ENCODE data around the gene MPZ. TPM values are rescaled to one million over a fixed set of nuclear protein-coding genes. Genes with fewer than 3 reads are reported as not detected.

MPZ gene
- total and polyA plus RNA-seq, 2 donors from 2014 or later: 3.0 to 4.1 TPM

DNA sequence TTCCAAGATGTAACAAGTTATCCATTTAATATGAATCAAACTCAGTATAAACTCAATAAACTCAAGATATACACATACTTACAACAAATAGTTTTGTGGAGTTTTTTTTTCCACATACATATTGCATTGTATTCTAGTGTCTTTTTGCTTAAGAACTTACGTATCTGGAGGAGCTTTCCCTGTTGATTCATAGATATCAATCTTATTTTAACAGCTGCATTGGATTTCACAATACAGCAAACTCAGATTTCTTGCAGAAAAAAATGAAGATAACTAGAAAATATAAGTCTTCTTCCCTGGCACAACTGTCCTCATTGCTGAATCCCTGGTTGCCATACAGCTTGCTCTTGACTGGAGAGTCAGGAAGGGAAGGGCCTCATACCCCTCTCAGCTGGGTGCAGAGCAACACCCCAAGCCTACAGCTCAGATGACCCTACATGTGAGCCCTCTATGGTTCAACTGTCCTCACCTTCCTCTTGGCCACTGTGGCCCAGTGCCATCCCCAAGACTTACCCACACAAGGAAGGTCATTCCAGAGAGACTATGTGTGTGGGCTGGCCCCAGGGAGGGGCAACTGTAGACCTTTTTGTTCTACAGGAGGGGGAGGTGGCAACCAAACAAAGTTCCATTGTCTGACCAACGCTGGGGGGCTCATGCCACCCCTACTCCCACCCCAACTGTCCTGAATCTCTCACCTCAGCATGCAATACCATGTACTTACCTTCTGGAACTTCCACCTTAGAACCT lies 1.7 kb downstream of the MPZ start:
- FAIRE-seq (no peak), DNase-seq (no peak)
- Histone ChIP-seq H3K27ac (ENCODE audit: low read depth in 2 of 2, low read length in 2 of 2) (no peak overlapping the region), H3K4me1 (ENCODE audit: control insufficient read depth in 2 of 3, insufficient read depth in 2 of 3, low read depth in 1 of 3, low read length in 3 of 3) (peaks cover 0 to 5% (median 0%) of the 10 kb centered on the region in 3 donors), H3K9me3 (ENCODE audit: control insufficient read depth in 2 of 3, insufficient read depth in 1 of 3, low read length in 3 of 3) (no peaks in the 10 kb centered on the region), H3K27me3 (ENCODE audit: control insufficient read depth, insufficient read depth, low read length) (no peaks in the 10 kb centered on the region), H3K36me3 (ENCODE audit: control insufficient read depth in 2 of 3, insufficient read depth in 3 of 3, low read length in 3 of 3) (no peaks in the 10 kb centered on the region), H3K4me3 (ENCODE audit: low read length in 3 of 3) (no peak overlapping the region), H3K9ac (ENCODE audit: low read length in 3 of 3) (no peak overlapping the region)
- TF ChIP-seq, protein P1, sequence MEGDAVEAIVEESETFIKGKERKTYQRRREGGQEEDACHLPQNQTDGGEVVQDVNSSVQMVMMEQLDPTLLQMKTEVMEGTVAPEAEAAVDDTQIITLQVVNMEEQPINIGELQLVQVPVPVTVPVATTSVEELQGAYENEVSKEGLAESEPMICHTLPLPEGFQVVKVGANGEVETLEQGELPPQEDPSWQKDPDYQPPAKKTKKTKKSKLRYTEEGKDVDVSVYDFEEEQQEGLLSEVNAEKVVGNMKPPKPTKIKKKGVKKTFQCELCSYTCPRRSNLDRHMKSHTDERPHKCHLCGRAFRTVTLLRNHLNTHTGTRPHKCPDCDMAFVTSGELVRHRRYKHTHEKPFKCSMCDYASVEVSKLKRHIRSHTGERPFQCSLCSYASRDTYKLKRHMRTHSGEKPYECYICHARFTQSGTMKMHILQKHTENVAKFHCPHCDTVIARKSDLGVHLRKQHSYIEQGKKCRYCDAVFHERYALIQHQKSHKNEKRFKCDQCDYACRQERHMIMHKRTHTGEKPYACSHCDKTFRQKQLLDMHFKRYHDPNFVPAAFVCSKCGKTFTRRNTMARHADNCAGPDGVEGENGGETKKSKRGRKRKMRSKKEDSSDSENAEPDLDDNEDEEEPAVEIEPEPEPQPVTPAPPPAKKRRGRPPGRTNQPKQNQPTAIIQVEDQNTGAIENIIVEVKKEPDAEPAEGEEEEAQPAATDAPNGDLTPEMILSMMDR (IDR thresholded peaks at IDR 0.05; ENCODE audit: borderline replicate concordance, extremely low read depth, insufficient read depth): no peak
- intact Hi-C loops (cut with DNase I): no loop called here

DNA sequence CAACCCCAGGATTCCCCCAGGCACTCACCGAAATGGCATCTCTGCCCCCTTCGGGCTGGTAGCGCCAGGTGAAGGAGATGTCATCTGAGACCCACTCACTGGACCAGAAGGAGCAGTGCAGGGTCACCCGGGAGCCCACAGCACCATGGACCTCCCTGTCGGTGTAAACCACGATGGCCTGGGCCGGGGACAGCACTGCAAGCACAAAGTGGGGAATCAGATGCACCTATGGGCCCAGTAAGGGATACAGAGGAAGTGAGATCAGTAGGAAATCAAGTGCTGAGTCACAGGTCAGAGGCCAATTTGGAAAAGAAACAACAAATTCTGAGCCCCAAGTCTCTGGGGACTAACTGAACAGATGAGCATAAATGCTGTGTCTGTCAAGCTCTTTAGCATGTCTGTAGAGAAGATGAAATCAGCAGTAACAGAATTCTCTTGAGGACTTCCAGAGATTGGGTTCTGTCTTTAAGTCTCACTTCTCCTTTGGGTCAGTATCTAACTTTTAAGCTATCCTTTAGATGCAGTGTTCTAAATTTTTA lies 2.5 kb downstream of the MPZ start:
- intact Hi-C loops (cut with DNase I): no loop called here
- H3K9me3 ChIP-seq (ENCODE audit: control insufficient read depth in 2 of 3, insufficient read depth in 1 of 3, low read length in 3 of 3): no peaks in the 10 kb centered on the region
- no peaks in the 10 kb centered on the region for H3K36me3 ChIP-seq (ENCODE audit: control insufficient read depth in 2 of 3, insufficient read depth in 3 of 3, low read length in 3 of 3)
- DNase-seq: peak in 1 of 5 donors; percentile 51
- H3K27ac ChIP-seq (ENCODE audit: low read depth in 2 of 2, low read length in 2 of 2): no peak overlapping the region
- H3K4me3 ChIP-seq (ENCODE audit: low read length in 3 of 3): no peak overlapping the region
- no peaks in the 10 kb centered on the region for H3K27me3 ChIP-seq (ENCODE audit: control insufficient read depth, insufficient read depth, low read length)
- TF ChIP-seq, protein P1 (IDR thresholded peaks at IDR 0.05; ENCODE audit: borderline replicate concordance, extremely low read depth, insufficient read depth): no peak
- peaks cover 0 to 5% (median 0%) of the 10 kb centered on the region in 3 donors for H3K4me1 ChIP-seq (ENCODE audit: control insufficient read depth in 2 of 3, insufficient read depth in 2 of 3, low read depth in 1 of 3, low read length in 3 of 3)
- FAIRE-seq: no peak
- H3K9ac ChIP-seq (ENCODE audit: low read length in 3 of 3): no peak overlapping the region

DNA sequence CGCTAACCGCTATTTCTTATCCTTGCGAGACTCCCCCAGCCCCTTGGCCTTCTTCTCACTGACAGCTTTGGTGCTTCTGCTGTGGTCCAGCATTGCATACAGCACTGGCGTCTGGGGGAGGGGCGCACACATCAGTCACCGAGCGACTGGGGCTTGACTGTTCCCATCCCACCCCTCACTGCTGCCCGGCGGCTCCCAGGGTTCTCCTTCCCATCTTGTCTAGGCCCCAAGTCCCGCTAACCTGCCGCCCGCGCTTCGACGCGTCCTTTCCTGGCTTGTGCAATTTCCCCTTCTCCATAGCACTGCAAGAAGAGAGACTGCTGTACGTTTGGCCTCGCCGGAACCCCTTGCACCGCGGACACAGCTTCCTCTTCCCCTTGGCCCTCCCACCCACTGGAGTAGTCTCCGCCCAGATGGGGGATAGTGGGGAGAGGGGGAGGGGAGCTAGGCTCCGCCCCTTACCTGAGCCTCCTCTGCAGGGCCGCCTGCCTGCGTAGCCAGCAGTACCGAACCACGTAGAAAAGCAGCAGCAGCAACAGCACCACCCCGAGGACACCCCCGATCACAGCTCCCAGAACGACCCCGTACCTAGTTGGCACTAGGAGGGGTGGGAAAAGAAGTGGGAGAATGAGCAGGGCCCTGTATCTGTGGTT lies 3.8 kb downstream of the MPZ start:
- FAIRE-seq: no peak
- intact Hi-C loops (cut with DNase I): no loop called here

More for the DNA sequence above, 3.8 kb downstream of the MPZ start:
- DNase-seq: peak; percentile 89 to 95 (median 91)
- Histone ChIP-seq H3K27ac (ENCODE audit: low read depth in 2 of 2, low read length in 2 of 2) (peak overlapping the region; percentile 18 to 73), H3K9me3 (ENCODE audit: control insufficient read depth in 2 of 3, insufficient read depth in 1 of 3, low read length in 3 of 3) (no peaks in the 10 kb centered on the region), H3K9ac (ENCODE audit: low read length in 3 of 3) (peak overlapping the region; percentile 73 to 76 (median 75)), H3K4me1 (ENCODE audit: control insufficient read depth in 2 of 3, insufficient read depth in 2 of 3, low read depth in 1 of 3, low read length in 3 of 3) (peaks cover 0 to 5% (median 0%) of the 10 kb centered on the region in 3 donors), H3K36me3 (ENCODE audit: control insufficient read depth in 2 of 3, insufficient read depth in 3 of 3, low read length in 3 of 3) (no peaks in the 10 kb centered on the region), H3K27me3 (ENCODE audit: control insufficient read depth, insufficient read depth, low read length) (no peaks in the 10 kb centered on the region), H3K4me3 (ENCODE audit: low read length in 3 of 3) (peak overlapping the region; percentile 84 to 92 (median 90))
- TF ChIP-seq, protein P1 (IDR thresholded peaks at IDR 0.05; ENCODE audit: borderline replicate concordance, extremely low read depth, insufficient read depth): peak; percentile 39

Data from kidney (tissue), 14 donors.